HFFc6 (cell line): Measurements from ENCODE around the gene ETFDH. TPM values are rescaled to one million over a fixed set of nuclear protein-coding genes. Genes with fewer than 3 reads are reported as not detected.
"Not testable (repeated sequence)": the region's sequence is repeated elsewhere in the genome, so short reads cannot be mapped to it uniquely, and the experiment has no call there.

ENCODE experiments used
- DNase-seq: peaks from one replicate; pipeline ENCODE4 v3.0.0-alpha.2; 2018
- H3K27ac Mint-ChIP-seq: 2 replicates; pipeline ENCODE4 v1.8.0; 2020; ENCODE audit warnings: mild to moderate bottlenecking, mixed read lengths
- H3K27me3 Mint-ChIP-seq: 2 replicates; pipeline ENCODE4 v1.8.0; 2021; ENCODE audit warnings: mild to moderate bottlenecking, moderate library complexity, mixed read lengths; ENCODE audit not compliant: insufficient read depth
- H3K36me3 Mint-ChIP-seq: 2 replicates; pipeline ENCODE4 v1.8.0; 2021; ENCODE audit warnings: low read depth, mixed read lengths
- H3K4me1 Mint-ChIP-seq: 2 replicates; pipeline ENCODE4 v1.8.0; 2020; ENCODE audit warnings: low read depth, mixed read lengths
- H3K4me3 Mint-ChIP-seq: 2 replicates; pipeline ENCODE4 v1.8.0; 2020; ENCODE audit warnings: mild to moderate bottlenecking, moderate library complexity, mixed read lengths
- H3K9me3 Mint-ChIP-seq: 2 replicates; pipeline ENCODE4 v1.8.0; 2020; ENCODE audit warnings: mild to moderate bottlenecking, mixed read lengths
- total RNA-seq, 6 experiments: library from RNA; stranded (reverse); fragmentation: NEBNext Ultra II Directional; extraction: Animal tissue kit (Norgen Biotek cat#: 25700); gene quantifications; 2 replicates in 1 of 6; 3 replicates in 5 of 6; pipeline ENCODE4 v1.2.3, GENCODE V29; 2021
- TF ChIP-seq, protein P1 (sequence below): fragments of 200-600 bp; sonication (generic); IDR thresholded peaks from 2 replicates; pipeline ENCODE4 v1.5.0; 2021; ENCODE audit warnings: antibody characterized with exemption, mild to moderate bottlenecking

The ETFDH gene
- total RNA-seq, 6 experiments from 2014 or later: 18.3 to 23.3 (median 21.8) TPM

- Mint-ChIP-seq H3K9me3 (no peaks in the 10 kb centered on the region), H3K27me3 (peaks cover 13% of the 10 kb centered on the region), H3K36me3 (no peaks in the 10 kb centered on the region; the same call in 1 of the 2 replicates), H3K4me3 (no peak overlapping the region), H3K4me1 (peaks cover 12% of the 10 kb centered on the region; the same call in 1 of the 2 replicates), H3K27ac (no peak overlapping the region)
- no peak for DNase-seq
- TF ChIP-seq, protein P1, sequence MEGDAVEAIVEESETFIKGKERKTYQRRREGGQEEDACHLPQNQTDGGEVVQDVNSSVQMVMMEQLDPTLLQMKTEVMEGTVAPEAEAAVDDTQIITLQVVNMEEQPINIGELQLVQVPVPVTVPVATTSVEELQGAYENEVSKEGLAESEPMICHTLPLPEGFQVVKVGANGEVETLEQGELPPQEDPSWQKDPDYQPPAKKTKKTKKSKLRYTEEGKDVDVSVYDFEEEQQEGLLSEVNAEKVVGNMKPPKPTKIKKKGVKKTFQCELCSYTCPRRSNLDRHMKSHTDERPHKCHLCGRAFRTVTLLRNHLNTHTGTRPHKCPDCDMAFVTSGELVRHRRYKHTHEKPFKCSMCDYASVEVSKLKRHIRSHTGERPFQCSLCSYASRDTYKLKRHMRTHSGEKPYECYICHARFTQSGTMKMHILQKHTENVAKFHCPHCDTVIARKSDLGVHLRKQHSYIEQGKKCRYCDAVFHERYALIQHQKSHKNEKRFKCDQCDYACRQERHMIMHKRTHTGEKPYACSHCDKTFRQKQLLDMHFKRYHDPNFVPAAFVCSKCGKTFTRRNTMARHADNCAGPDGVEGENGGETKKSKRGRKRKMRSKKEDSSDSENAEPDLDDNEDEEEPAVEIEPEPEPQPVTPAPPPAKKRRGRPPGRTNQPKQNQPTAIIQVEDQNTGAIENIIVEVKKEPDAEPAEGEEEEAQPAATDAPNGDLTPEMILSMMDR: no peak
These were observed 14.8 kb upstream of the ETFDH start for GRCh38 chr4:158657291-158657690.

GRCh38 chr4:158663255-158663654, 8.8 kb upstream of the ETFDH start:
- H3K27ac Mint-ChIP-seq, DNase-seq, H3K9me3 Mint-ChIP-seq, H3K4me3 Mint-ChIP-seq, H3K4me1 Mint-ChIP-seq: not testable (repeated sequence)
- Mint-ChIP-seq H3K36me3 (peaks cover 14% of the 10 kb centered on the region), H3K27me3 (peaks cover 15% of the 10 kb centered on the region)

DNA sequence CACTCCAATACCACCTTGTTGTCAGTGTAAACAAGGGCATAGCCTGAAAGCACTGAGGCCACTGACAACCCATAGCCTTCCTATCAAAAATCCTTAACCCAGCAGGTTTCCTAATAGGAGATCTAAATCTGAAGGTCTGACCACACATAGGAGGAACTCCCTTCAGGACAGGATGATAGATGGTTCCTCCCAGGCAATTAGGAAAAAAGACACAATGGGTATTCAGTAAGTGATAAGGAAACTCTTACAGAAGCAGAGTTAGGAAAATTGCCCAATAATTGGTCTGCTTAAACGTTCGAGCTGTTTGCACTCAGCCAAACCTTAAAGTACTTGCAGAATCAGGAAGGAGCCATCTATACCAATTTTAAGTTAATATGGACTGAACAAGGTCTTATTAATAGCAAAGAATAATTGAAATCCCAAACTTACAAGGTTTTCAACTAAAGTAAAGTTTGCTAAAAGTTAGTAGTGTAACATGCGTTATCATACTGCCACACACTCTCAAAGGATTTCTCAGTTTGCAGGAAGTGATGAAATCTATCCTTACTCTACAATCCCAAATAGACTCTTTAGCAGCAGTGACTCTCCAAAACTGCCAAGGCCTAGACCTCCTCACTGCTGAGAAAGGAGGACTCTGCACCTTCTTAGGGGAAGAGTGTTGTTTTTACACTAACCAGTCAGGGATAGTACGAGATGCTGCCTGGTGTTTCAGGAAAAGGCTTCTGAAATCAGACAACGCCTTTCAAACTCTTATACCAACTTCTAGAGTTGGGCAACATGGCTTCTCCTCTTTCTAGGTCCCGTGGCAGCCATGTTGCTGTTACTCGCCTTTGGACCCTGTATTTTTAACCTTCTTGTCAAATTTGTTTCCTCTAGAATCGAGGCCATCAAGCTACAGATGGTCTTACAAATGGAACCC, 8.1 kb upstream of the ETFDH start:
- not testable (repeated sequence) for H3K4me3 Mint-ChIP-seq, H3K4me1 Mint-ChIP-seq, DNase-seq, H3K27ac Mint-ChIP-seq, H3K9me3 Mint-ChIP-seq, H3K27me3 Mint-ChIP-seq
- H3K36me3 Mint-ChIP-seq: peaks cover 17% of the 10 kb centered on the region

DNA sequence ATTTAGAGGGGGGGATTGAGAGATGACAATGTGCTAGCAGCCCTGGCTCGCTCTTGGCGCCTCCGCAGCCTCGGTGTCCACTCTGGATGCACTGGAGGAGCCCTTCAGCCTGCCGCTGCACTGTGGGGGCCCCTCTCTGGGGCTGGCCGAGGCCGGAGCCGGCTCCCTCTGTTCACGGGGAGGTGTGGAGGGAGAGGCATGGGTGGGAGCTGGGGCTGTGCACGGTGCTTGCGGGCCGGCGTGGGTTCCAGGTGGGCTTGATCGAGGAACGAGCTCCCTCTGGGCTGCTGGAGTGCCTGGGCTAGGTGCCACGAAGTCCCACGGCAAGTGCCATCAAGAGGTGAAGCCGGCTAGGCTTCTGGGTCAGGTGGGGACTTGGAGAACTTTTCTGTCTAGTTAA, 7.3 kb upstream of the ETFDH start:
- Mint-ChIP-seq H3K27me3 (peaks cover 5% of the 10 kb centered on the region), H3K4me3 (no peak overlapping the region), H3K9me3 (no peaks in the 10 kb centered on the region), H3K4me1 (peaks cover 6% of the 10 kb centered on the region), H3K36me3 (peaks cover 17% of the 10 kb centered on the region), H3K27ac (no peak overlapping the region)
- no peak for DNase-seq
- TF ChIP-seq, protein P1: no peak

GRCh38 chr4:158666892-158667291, 5.2 kb upstream of the ETFDH start:
- peaks cover 16% of the 10 kb centered on the region for H3K4me1 Mint-ChIP-seq
- no peak for DNase-seq
- H3K4me3 Mint-ChIP-seq: no peak overlapping the region
- H3K27me3 Mint-ChIP-seq: peaks cover 6% of the 10 kb centered on the region
- H3K9me3 Mint-ChIP-seq: no peaks in the 10 kb centered on the region
- no peak overlapping the region for H3K27ac Mint-ChIP-seq
- H3K36me3 Mint-ChIP-seq: peaks cover 17% of the 10 kb centered on the region
- TF ChIP-seq, protein P1: no peak

DNA sequence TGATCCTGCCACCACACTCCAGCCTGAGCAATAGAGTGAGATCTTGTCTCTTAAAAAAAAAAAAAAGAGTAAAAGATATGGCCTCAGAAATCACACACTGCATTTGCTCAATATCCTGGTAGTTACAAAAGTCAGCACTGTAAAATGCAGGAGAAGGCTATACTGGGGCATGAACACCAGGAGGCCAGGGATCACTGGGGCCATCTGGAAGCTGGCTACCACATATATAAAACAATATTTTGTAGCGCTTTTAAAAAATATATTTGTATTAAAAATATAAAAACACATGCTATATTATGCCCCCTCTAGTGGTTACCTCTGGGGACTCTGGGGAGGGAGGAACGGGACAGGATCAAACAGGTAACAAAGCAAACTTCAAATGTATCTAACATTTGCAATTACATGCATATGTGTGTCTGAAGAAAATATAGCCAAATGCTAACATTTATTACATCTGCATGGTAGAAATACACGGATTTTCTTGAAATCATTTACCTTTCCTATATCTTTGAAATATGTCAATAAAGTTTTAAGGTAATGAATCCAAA, 4.4 kb upstream of the ETFDH start:
- no peak for DNase-seq
- Mint-ChIP-seq H3K27ac (no peak overlapping the region), H3K9me3 (no peaks in the 10 kb centered on the region), H3K36me3 (peaks cover 17% of the 10 kb centered on the region), H3K27me3 (peaks cover 8% of the 10 kb centered on the region), H3K4me1 (peaks cover 19% of the 10 kb centered on the region), H3K4me3 (no peak overlapping the region)
- TF ChIP-seq, protein P1: peak; percentile 75
